ENCODE data around the gene HOXC6. TPM values are rescaled to one million over a fixed set of nuclear protein-coding genes. Genes with fewer than 3 reads are reported as not detected.

HOXC6 gene
- total RNA-seq, 4 donors from 2014 or later: 0.48 TPM; not detected in 3

DNA sequence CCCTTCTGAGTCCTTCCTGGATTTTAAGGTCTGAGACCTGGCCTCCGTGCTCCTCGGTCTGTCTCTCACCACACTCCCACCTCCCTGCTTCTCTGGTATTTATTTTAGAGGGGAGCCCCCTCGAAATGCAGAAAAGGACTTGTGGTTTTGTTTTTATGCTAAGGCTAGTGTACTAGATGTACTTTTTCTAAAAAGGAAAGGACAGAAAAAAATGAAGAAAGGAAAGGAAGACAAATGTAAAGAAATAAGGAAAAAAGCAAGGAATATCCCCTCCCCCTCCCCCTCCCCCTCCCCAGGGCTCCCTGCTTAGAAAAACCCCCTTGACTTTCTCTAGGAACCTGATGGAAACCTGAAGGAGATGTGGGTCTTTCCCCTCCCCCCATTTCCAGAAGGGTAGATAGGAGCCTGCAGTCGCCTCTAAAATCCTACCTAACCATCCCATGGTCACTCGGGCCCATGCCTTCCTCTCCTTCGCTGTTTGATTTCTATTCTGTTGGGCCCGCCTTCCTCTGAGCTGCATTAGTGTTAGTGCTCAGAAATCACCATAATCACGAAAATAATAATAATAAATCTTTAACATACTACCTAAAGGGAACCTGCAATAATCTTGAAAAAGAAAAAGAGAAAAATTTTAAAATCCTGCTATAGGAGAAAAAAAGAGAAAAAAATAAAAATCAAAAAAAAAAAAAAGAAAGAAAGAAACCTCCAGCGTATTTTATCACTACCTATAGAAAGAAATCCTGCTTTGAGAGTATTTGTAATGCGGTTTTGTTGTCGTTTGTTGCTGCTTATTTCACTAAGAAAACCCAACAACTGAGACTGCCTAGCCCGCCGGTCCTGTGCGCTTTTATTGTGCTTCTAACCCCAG lies 16.3 kb upstream of the HOXC6 start:
- in situ Hi-C loops (cut with MboI; ENCODE audit: low pct_ligation_motif_present in 1 of 4, low pct_unique_long_range_greater_than_20kb in 1 of 4, low sequenced_read_pairs in 3 of 4) (no loop called here), intact Hi-C loops (cut with DNase I; ENCODE audit: low total_unique reads) (no loop called here)
- Histone ChIP-seq H3K4me3 (no peak overlapping the region), H3K9me3 (no peaks in the 10 kb centered on the region), H3K36me3 (no peaks in the 10 kb centered on the region), H3K27ac (no peak overlapping the region), H3K4me1 (peaks cover 6 to 29% (median 19%) of the 10 kb centered on the region in 4 donors), H3K27me3 (peaks cover 98% of the 10 kb centered on the region)
- WGBS, 2 donors (ENCODE audit: low coverage in 1 of 2): 28 to 38% methylated on average over 14 of the region's 14 CpGs
- no peak for DNase-seq
- no peak for TF ChIP-seq POLR2A (IDR thresholded peaks at IDR 0.05)
- TF ChIP-seq, protein P1, sequence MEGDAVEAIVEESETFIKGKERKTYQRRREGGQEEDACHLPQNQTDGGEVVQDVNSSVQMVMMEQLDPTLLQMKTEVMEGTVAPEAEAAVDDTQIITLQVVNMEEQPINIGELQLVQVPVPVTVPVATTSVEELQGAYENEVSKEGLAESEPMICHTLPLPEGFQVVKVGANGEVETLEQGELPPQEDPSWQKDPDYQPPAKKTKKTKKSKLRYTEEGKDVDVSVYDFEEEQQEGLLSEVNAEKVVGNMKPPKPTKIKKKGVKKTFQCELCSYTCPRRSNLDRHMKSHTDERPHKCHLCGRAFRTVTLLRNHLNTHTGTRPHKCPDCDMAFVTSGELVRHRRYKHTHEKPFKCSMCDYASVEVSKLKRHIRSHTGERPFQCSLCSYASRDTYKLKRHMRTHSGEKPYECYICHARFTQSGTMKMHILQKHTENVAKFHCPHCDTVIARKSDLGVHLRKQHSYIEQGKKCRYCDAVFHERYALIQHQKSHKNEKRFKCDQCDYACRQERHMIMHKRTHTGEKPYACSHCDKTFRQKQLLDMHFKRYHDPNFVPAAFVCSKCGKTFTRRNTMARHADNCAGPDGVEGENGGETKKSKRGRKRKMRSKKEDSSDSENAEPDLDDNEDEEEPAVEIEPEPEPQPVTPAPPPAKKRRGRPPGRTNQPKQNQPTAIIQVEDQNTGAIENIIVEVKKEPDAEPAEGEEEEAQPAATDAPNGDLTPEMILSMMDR (IDR thresholded peaks at IDR 0.05): no peak

DNA sequence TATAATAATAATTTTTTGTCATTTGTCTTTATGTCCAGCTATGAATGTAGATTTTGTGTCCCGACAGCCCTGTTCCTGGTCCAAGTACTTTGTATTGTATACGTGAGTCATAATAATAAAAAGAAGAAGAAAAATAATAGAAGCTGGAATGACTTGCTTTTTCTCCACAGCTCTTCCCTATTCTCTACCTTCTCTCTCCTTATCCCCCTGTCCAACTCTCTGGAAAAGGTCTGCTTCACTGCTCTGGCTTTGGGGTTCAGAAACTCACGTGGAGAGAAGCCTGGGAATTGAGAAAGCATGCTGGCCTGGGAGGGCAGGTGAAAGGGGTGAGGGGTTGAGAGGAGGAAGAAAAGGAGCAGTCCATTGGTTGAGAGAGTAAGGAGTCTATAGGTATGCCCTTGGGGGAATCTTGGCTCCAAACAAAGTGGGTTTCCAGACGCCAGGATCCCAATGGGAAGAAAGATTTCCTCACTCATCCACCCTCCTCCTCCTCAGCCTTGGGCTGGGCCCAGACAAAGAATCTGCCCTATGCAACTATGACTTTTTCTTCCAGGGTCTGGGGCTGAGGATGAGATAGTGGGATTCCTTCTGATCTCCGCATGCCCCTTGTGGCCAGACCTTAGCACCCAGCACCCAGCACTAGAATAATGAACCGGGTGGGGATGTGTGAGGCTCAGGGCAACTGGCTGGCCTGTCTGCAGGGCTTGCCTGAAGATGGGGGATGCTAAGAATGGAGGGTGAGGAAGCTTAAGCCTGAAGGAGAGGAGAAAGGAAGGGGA lies 15.4 kb upstream of the HOXC6 start:
- no peak for DNase-seq
- H3K27ac ChIP-seq: no peak overlapping the region
- in situ Hi-C loops (cut with MboI; ENCODE audit: low pct_ligation_motif_present in 1 of 4, low pct_unique_long_range_greater_than_20kb in 1 of 4, low sequenced_read_pairs in 3 of 4): no loop called here

DNA sequence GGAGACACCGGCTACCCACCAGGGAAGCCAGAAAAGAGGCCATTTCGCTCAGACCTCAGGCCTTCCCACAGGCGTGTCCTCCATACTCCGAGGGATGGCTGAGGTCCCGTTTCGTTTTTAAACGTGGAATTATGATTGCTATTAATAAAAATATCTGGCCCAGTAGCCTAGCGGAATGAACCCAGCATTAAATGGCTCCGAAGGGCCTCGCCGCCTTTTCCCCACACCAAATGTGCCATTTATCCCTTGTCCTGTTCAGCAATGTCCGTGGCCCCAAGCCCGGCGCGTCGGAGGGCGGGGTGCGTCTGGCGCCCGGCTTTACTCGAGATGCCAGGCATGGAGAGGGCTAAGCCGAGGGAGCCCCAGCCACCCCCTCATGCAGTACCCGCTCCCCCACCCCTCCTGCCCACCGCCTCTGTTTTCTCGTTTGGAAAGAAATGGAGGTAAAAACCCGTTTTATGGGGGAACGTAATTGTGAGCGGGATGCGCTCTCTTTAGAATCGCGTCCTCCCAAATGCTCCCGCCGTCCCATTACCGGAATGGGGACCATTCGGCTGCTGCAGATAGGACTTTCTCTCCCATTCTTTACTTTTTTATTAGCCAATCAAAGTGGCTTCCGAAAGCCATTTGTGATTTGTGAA lies 13.7 kb upstream of the HOXC6 start:
- Histone ChIP-seq H3K4me3 (no peak overlapping the region), H3K9me3 (no peaks in the 10 kb centered on the region), H3K4me1 (peaks cover 12 to 44% (median 24%) of the 10 kb centered on the region in 4 donors), H3K27me3 (peaks cover 100% of the 10 kb centered on the region), H3K36me3 (no peaks in the 10 kb centered on the region), H3K27ac (no peak overlapping the region)
- DNase-seq: no peak
- in situ Hi-C loops (cut with MboI; ENCODE audit: low pct_ligation_motif_present in 1 of 4, low pct_unique_long_range_greater_than_20kb in 1 of 4, low sequenced_read_pairs in 3 of 4): no loop called here
- intact Hi-C loops (cut with DNase I; ENCODE audit: low total_unique reads): no loop called here
- 41 to 50% methylated on average over 2 to 36 of the region's 36 CpGs for whole genome bisulfite sequencing, 2 donors (ENCODE audit: low coverage in 1 of 2)
- no peak for TF ChIP-seq EP300 (IDR thresholded peaks at IDR 0.05; ENCODE audit: low read depth)
- no peak for TF ChIP-seq POLR2AphosphoS5 (IDR thresholded peaks at IDR 0.05)
- no peak for TF ChIP-seq POLR2A (IDR thresholded peaks at IDR 0.05)
- TF ChIP-seq, protein P1 (IDR thresholded peaks at IDR 0.05): no peak

More for the DNA sequence above, 15.4 kb upstream of the HOXC6 start:
- no peak overlapping the region for H3K4me3 ChIP-seq
- 28 to 39% methylated on average over 5 to 6 of the region's 6 CpGs for WGBS, 2 donors (ENCODE audit: low coverage in 1 of 2)
- peaks cover 13 to 39% (median 27%) of the 10 kb centered on the region in 4 donors for H3K4me1 ChIP-seq
- no peaks in the 10 kb centered on the region for H3K9me3 ChIP-seq
- TF ChIP-seq EP300 (IDR thresholded peaks at IDR 0.05; ENCODE audit: low read depth) (no peak), POLR2AphosphoS5 (IDR thresholded peaks at IDR 0.05) (no peak), POLR2A (IDR thresholded peaks at IDR 0.05) (no peak)
- TF ChIP-seq, protein P1 (IDR thresholded peaks at IDR 0.05): no peak
- H3K36me3 ChIP-seq: no peaks in the 10 kb centered on the region
- H3K27me3 ChIP-seq: peaks cover 98% of the 10 kb centered on the region
- intact Hi-C loops (cut with DNase I; ENCODE audit: low total_unique reads): no loop called here
